Glutamatergic neuron (in vitro differentiated cells): ENCODE measurements around the gene RABAC1. TPM values are rescaled to one million over a fixed set of nuclear protein-coding genes. Genes with fewer than 3 reads are reported as not detected.

Source experiments
- DNase-seq: peaks from one replicate; pipeline ENCODE4 v3.0.0; 2022
- H3K27ac Mint-ChIP-seq: one replicate; pipeline ENCODE4 v1.8.0; 2020; ENCODE audit warnings: mild to moderate bottlenecking, mixed read lengths, inconsistent platforms; ENCODE audit not compliant: unreplicated experiment
- H3K27me3 Mint-ChIP-seq: one replicate; pipeline ENCODE4 v1.8.0; 2020; ENCODE audit warnings: mild to moderate bottlenecking, moderate library complexity, mixed read lengths, inconsistent platforms; ENCODE audit not compliant: unreplicated experiment
- H3K36me3 Mint-ChIP-seq: one replicate; pipeline ENCODE4 v1.8.0; 2020; ENCODE audit warnings: mild to moderate bottlenecking, mixed read lengths, inconsistent platforms; ENCODE audit not compliant: unreplicated experiment
- H3K4me1 Mint-ChIP-seq: one replicate; pipeline ENCODE4 v1.8.0; 2020; ENCODE audit warnings: mild to moderate bottlenecking, low read depth, mixed read lengths, inconsistent platforms; ENCODE audit not compliant: unreplicated experiment
- H3K4me3 Mint-ChIP-seq: one replicate; pipeline ENCODE4 v1.8.0; 2020; ENCODE audit warnings: mild to moderate bottlenecking, mixed read lengths, inconsistent platforms; ENCODE audit not compliant: unreplicated experiment
- H3K9me3 Mint-ChIP-seq: one replicate; pipeline ENCODE4 v1.8.0; 2020; ENCODE audit warnings: mild to moderate bottlenecking, moderate library complexity, mixed read lengths, inconsistent platforms; ENCODE audit not compliant: unreplicated experiment
- CTCF ChIP-seq: fragments of 200-600 bp; sonication (generic); IDR thresholded peaks from one replicate; pipeline ENCODE4 v1.5.0; 2021; ENCODE audit not compliant: partially characterized antibody, unreplicated experiment
- total RNA-seq: library from RNA; stranded (reverse); fragmentation: NEBNext Ultra II Directional; extraction: Animal tissue kit (Norgen Biotek cat#: 25700); gene quantifications from one replicate; pipeline ENCODE4 v1.2.1, GENCODE V29; 2021; ENCODE audit not compliant: unreplicated experiment

The RABAC1 gene
- total RNA-seq, 1 donor from 2014 or later: 139 TPM

DNA sequence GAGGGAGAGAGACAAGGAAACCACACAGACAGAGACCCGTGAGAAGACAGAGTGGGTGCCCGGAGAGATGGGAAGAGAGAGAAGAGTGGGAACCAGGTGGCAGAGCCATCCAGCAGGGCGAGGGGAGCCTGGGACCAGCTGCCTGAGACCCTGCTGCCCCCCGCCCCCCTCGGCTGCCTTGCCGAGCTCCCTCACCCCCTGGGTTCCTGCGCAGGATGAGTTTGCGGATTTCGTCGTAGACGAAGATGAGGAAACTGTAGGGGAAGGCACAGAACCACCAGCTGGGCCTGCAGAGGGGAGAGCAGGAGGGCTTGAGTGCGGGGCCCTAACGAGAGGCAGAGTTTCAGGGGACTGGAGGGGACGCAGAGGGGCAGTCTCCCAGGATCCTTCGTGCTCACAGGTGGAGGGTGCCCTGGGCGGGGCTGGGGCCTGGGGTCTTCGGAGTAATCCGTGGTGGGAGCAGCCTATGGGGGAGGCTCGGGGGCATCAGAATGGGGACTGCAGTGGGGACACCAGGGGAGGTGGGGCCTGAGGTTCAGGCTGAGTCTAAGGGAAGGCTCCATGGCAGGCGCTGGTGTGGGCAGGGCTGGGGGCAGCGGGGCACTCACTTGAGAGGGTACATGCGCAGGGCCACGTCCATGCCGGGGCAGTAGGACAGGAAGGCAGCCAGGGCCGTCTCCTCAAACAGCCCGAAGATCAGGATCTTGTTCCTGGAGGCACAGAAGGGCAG, 8.1 kb upstream of the RABAC1 start:
- Mint-ChIP-seq H3K36me3 (peaks cover 6% of the 10 kb centered on the region), H3K27ac (peak overlapping the region; percentile 13), H3K4me1 (peaks cover 5% of the 10 kb centered on the region), H3K27me3 (peaks cover 13% of the 10 kb centered on the region), H3K9me3 (peaks cover 9% of the 10 kb centered on the region), H3K4me3 (no peak overlapping the region)
- TF ChIP-seq CTCF: no peak
- no peak for DNase-seq

- Mint-ChIP-seq H3K4me3 (no peak overlapping the region), H3K9me3 (peaks cover 5% of the 10 kb centered on the region), H3K4me1 (peaks cover 10% of the 10 kb centered on the region), H3K27me3 (peaks cover 20% of the 10 kb centered on the region), H3K27ac (peak overlapping the region; percentile 33), H3K36me3 (no peaks in the 10 kb centered on the region)
- no peak for TF ChIP-seq CTCF
- DNase-seq: no peak
Measured at GRCh38 chr19:41965106-41965505, 6.0 kb upstream of the RABAC1 start.

GRCh38 chr19:41960973-41961372, 1.9 kb upstream of the RABAC1 start:
- no peak for DNase-seq
- H3K27me3 Mint-ChIP-seq: peaks cover 27% of the 10 kb centered on the region
- TF ChIP-seq CTCF: no peak
- no peaks in the 10 kb centered on the region for H3K36me3 Mint-ChIP-seq
- H3K4me3 Mint-ChIP-seq: no peak overlapping the region
- peak overlapping the region; percentile 55 for H3K27ac Mint-ChIP-seq
- H3K4me1 Mint-ChIP-seq: peaks cover 22% of the 10 kb centered on the region
- H3K9me3 Mint-ChIP-seq: peaks cover 10% of the 10 kb centered on the region

GRCh38 chr19:41958367-41959055, 610 bp downstream of the RABAC1 start:
- Mint-ChIP-seq H3K4me1 (peaks cover 22% of the 10 kb centered on the region), H3K27ac (peak overlapping the region; percentile 91), H3K4me3 (peak overlapping the region; percentile 86), H3K36me3 (no peaks in the 10 kb centered on the region), H3K9me3 (peaks cover 8% of the 10 kb centered on the region), H3K27me3 (peaks cover 24% of the 10 kb centered on the region)
- peak; percentile 94 for DNase-seq
- no peak for TF ChIP-seq CTCF

GRCh38 chr19:41957838-41958366, 1.2 kb downstream of the RABAC1 start:
- Mint-ChIP-seq H3K4me1 (peaks cover 19% of the 10 kb centered on the region), H3K9me3 (peaks cover 8% of the 10 kb centered on the region), H3K4me3 (peak overlapping the region; percentile 86), H3K27me3 (peaks cover 21% of the 10 kb centered on the region), H3K27ac (peak overlapping the region; percentile 60), H3K36me3 (no peaks in the 10 kb centered on the region)
- peak; percentile 88 for TF ChIP-seq CTCF
- peak; percentile 70 for DNase-seq
